Pancreas (tissue), 10 donors: ENCODE measurements around the gene DKK2. TPM values are rescaled to one million over a fixed set of nuclear protein-coding genes. Genes with fewer than 3 reads are reported as not detected.

Experiments
- ATAC-seq, 4 donors: fragments of 200-7000 bp; cut with Tn5 transposase; one replicate each; pipeline versions ENCODE4 v1.8.0 to v1.9.1; 2020; ENCODE audit warnings: mild to moderate bottlenecking in 4 of 4, moderate library complexity in 4 of 4
- DNase-seq, 6 donors: peaks; one replicate each; pipeline ENCODE4 v3.0.0-alpha.2; 2020
- FAIRE-seq: peaks from 2 replicates; lab custom pipeline; 2012; peaks lifted over from hg19 to GRCh38; lab: Jason Lieb, UNC
- H3K27ac ChIP-seq, 4 donors: fragments of 200-600 bp; sonication (generic); 1 replicate in 3 of 4; 2 replicates in 1 of 4; pipeline versions ENCODE4 v1.5.0 to v1.8.0; 2020
- H3K27me3 ChIP-seq, 4 donors: fragments of 200-600 bp; one replicate each; pipeline ENCODE4 v1.8.0; 2021
- H3K36me3 ChIP-seq, 3 donors: fragments of 200-600 bp; sonication (generic) in 1 of 3; one replicate each; pipeline versions ENCODE4 v1.5.0 to v1.8.0; 2020 to 2021
- H3K4me1 ChIP-seq, 3 donors: fragments of 200-600 bp; one replicate each; pipeline ENCODE4 v1.8.0; 2021
- H3K4me3 ChIP-seq, 4 donors: fragments of 200-600 bp; sonication (generic) in 2 of 4; one replicate each; pipeline versions ENCODE4 v1.5.0 to v1.8.0; 2020 to 2021
- H3K9me3 ChIP-seq, 4 donors: fragments of 200-600 bp; one replicate each; pipeline ENCODE4 v1.8.0; 2021
- WGBS, 2 donors: extraction: QIAGEN DNeasy Blood & Tissue Kit; methylation state at CpG; one replicate each; pipeline ENCODE4 v1.1.7; 2013; 5-methylcytosine and 5-hydroxymethylcytosine counted together
- intact Hi-C, 3 donors: fragments of 100-400 bp; cut with DNase I; formaldehyde crosslinking; loops; one replicate each; pipeline versions ENCODE4 v1.11.1 to v1.14.2; 2022
- polyA plus RNA-seq, 2 donors: library from polyadenylated mRNA; stranded (reverse); fragments of 200-250 nt; gene quantifications; one replicate each; pipeline ENCODE4 v1.2.3, GENCODE V29; 2013
- total RNA-seq, 6 donors: library from RNA; stranded (reverse); fragmentation: NEBNext Ultra II Directional in 4 of 6; extraction: Animal tissue kit (Norgen Biotek cat#: 25700) in 4 of 6; gene quantifications; one replicate each; pipeline versions ENCODE4 v1.2.1 to v1.2.4, GENCODE V29; 2021 to 2023
- TF ChIP-seq, protein P1 (sequence below), 4 donors: fragments of 200-600 bp; sonication (generic) in 3 of 4; IDR thresholded peaks; one replicate each; pipeline versions ENCODE4 v1.5.0 to v1.8.0; 2021; ENCODE audit warnings: antibody characterized with exemption in 4 of 4
- donor health status: healthy with polysubstance abuse.
- donor health status: DM: no; HTN: no; CAD: no; lungs with moderate emphysema.
- donor health status: DM: no; HTN: no; CAD: no.
- donor health status: control.
- donor health status: control.
- donor health status: Bipolar disorder and iron deficiency.
- donor health status: DM: yes; HTN: yes; CAD: no.
- donor health status: DM: no; HTN: no; CAD: no.
- donor health status: DM: no; HTN: no; CAD: no.
- donor health status: DM: yes; HTN: yes; CAD: no.

The DKK2 gene
- total and polyA plus RNA-seq, 8 donors: 0.08 to 1.3 (median 0.13) TPM; not detected in 2

GRCh38 chr4:107008115-107008514 is 28.0 kb downstream of the DKK2 start:
- intact Hi-C loops: no loop called here
- Histone ChIP-seq H3K9me3 (no peaks in the 10 kb centered on the region), H3K27me3 (no peaks in the 10 kb centered on the region), H3K4me3 (no peak overlapping the region), H3K36me3 (no peaks in the 10 kb centered on the region), H3K27ac (no peak overlapping the region), H3K4me1 (no peaks in the 10 kb centered on the region)
- ATAC-seq (no peak), FAIRE-seq (no peak), DNase-seq (no peak)
- TF ChIP-seq, protein P1, sequence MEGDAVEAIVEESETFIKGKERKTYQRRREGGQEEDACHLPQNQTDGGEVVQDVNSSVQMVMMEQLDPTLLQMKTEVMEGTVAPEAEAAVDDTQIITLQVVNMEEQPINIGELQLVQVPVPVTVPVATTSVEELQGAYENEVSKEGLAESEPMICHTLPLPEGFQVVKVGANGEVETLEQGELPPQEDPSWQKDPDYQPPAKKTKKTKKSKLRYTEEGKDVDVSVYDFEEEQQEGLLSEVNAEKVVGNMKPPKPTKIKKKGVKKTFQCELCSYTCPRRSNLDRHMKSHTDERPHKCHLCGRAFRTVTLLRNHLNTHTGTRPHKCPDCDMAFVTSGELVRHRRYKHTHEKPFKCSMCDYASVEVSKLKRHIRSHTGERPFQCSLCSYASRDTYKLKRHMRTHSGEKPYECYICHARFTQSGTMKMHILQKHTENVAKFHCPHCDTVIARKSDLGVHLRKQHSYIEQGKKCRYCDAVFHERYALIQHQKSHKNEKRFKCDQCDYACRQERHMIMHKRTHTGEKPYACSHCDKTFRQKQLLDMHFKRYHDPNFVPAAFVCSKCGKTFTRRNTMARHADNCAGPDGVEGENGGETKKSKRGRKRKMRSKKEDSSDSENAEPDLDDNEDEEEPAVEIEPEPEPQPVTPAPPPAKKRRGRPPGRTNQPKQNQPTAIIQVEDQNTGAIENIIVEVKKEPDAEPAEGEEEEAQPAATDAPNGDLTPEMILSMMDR (IDR thresholded peaks at IDR 0.05): no peak
- 68 to 76% methylated on average over 2 of the region's 2 CpGs for WGBS, 2 donors

- H3K27ac ChIP-seq: no peak overlapping the region
- intact Hi-C loops: no loop called here
- no peaks in the 10 kb centered on the region for H3K4me1 ChIP-seq
- FAIRE-seq: no peak
- no peak for DNase-seq
- H3K36me3 ChIP-seq: no peaks in the 10 kb centered on the region
- H3K9me3 ChIP-seq: no peaks in the 10 kb centered on the region
- TF ChIP-seq, protein P1 (IDR thresholded peaks at IDR 0.05): no peak
- no peaks in the 10 kb centered on the region for H3K27me3 ChIP-seq
- H3K4me3 ChIP-seq: no peak overlapping the region
- no peak for ATAC-seq
Measured at GRCh38 chr4:107006218-107006617, 29.9 kb downstream of the DKK2 start.

- Histone ChIP-seq H3K27me3 (no peaks in the 10 kb centered on the region), H3K27ac (no peak overlapping the region), H3K4me3 (no peak overlapping the region), H3K36me3 (no peaks in the 10 kb centered on the region), H3K9me3 (no peaks in the 10 kb centered on the region), H3K4me1 (no peaks in the 10 kb centered on the region)
- no peak for DNase-seq
- TF ChIP-seq, protein P1 (IDR thresholded peaks at IDR 0.05): no peak
- 18 to 26% methylated on average over 2 of the region's 2 CpGs for WGBS, 2 donors
- no peak for ATAC-seq
- no peak for FAIRE-seq
- intact Hi-C loops: no loop called here
Measured at GRCh38 chr4:106996490-106996889, 39.6 kb downstream of the DKK2 start.

DNA sequence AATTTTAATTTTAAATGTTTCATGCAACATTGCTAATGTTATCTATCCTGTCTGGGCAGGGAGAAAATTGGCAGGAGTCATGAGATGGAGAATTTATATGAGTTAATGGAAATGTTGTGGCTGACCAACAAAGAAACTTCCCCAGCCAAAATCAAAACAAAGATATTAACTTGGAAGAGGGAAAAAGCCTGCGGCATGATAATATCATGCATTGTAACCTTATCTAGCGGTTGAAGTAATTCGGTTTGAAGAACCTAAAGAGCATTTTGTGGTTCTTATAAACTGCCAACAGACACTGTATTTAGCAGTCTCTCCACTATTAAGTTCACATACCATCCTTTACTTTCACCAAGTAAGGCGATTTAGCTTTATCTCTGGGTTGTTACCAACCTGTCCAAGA is 42.3 kb downstream of the DKK2 start:
- TF ChIP-seq, protein P1 (IDR thresholded peaks at IDR 0.05): no peak
- WGBS, 2 donors: 72 to 77% methylated on average over 4 of the region's 4 CpGs

DNA sequence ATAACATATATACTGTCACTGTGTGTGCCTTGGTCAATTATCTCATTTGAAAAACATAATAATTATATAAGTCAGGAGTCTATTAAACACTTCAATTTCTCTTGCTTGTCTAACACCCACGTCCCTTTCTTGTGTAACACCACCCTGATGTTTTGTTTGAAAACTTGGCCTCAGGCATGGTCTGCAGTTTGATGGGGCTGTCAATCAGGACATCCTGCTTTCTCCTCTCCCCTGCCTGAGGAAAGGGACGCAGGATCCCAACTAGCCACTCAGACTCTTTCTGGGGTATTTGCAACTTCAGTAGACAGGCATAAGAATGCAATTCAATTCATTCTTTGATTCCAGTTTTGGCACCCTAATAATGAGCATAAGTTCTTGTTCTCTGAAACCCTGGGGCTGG is 48.8 kb downstream of the DKK2 start:
- no peaks in the 10 kb centered on the region for H3K27me3 ChIP-seq
- H3K9me3 ChIP-seq: no peaks in the 10 kb centered on the region
- ATAC-seq (no peak), FAIRE-seq (no peak), DNase-seq (no peak)
- intact Hi-C loops: no loop called here
- WGBS, 2 donors: 53 to 60% methylated on average over 2 of the region's 2 CpGs
- H3K4me3 ChIP-seq: no peak overlapping the region
- H3K36me3 ChIP-seq: no peaks in the 10 kb centered on the region
- TF ChIP-seq, protein P1 (IDR thresholded peaks at IDR 0.05): no peak
- no peak overlapping the region for H3K27ac ChIP-seq
- no peaks in the 10 kb centered on the region for H3K4me1 ChIP-seq

More for the DNA sequence above, 42.3 kb downstream of the DKK2 start:
- H3K4me3 ChIP-seq: no peak overlapping the region
- ATAC-seq (no peak), DNase-seq (no peak), FAIRE-seq (no peak)
- H3K4me1 ChIP-seq: no peaks in the 10 kb centered on the region
- H3K27me3 ChIP-seq: no peaks in the 10 kb centered on the region
- H3K27ac ChIP-seq: no peak overlapping the region
- no peaks in the 10 kb centered on the region for H3K36me3 ChIP-seq
- intact Hi-C loops: no loop called here
- no peaks in the 10 kb centered on the region for H3K9me3 ChIP-seq
